Dermis blood vessel endothelial cell (primary cell): Measurements from ENCODE around the gene NDUFA5. TPM values are rescaled to one million over a fixed set of nuclear protein-coding genes. Genes with fewer than 3 reads are reported as not detected.
"Not testable (repeated sequence)": the region's sequence is repeated elsewhere in the genome, so short reads cannot be mapped to it uniquely, and the experiment has no call there.

Experiments used
- DNase-seq: peaks from one replicate; pipeline ENCODE4 v3.0.0; 2010
- total RNA-seq: library from RNA; depleted of rRNA; stranded (reverse); fragments of >200 nt; gene quantifications from 2 replicates; pipeline ENCODE4 v1.2.3, GENCODE V29; 2014

Gene NDUFA5
- total RNA-seq, 1 donor from 2014 or later: 34.0 TPM

DNA sequence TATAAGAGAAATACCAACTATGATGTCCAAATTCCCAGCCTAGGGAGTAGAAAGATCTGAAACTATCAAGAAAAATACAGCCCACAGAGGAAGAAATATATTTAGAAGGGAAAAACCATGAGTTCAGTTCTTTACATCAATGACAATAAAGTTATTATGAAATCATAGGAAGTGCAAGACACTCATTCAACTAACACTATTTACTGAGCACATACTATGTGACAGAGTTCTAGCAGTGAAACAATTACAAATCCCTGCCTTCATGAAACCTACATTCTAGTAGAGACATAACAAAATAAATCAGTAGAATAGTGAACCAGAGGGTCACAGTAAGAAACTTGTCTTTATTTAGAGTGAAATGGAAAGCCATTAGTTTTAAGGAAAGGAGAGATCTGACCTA is 2.1 kb downstream of the NDUFA5 start:
- DNase-seq: no peak

DNA sequence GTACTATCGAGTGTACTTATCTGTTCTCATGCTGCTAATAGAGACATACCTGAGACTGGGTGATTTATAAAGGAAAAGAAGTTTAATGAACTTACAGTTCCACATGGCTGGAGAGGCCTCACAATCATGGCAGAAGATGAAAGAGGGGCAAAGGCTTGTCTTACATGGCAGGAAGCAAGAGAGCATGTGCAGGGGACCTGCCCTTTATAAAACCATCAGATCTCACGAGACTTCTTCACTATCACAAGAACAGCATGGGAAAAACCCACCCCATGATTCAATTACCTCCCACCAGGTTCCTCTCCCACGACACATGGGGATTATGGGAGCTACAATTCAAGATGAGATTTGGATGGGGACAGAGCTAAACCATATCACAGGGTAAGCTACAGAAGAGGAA is 4.5 kb downstream of the NDUFA5 start:
- no peak for DNase-seq

GRCh38 chr7:123552641-123553040 is 5.0 kb downstream of the NDUFA5 start:
- no peak for DNase-seq

DNA sequence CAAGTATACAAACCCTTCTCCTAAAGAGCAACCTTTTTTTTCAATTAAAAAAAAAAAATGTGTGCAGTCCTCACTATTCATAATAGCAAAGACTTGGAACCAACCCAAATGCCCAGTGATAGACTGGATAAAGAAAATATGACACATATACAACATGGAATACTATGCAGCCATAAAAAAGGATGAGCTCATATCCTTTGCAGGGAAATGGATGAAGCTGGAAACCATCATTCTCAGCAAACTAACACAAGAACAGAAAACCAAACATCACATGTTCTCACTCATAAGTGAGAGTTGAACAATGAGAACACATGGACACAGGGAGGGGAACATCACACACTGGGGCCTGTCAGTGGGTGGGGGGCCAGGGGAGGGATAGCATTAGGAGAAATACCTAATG is 5.5 kb downstream of the NDUFA5 start:
- DNase-seq: not testable (repeated sequence)

GRCh38 chr7:123548406-123548805 is 9.2 kb downstream of the NDUFA5 start:
- no peak for DNase-seq

GRCh38 chr7:123539871-123540270 is 17.7 kb downstream of the NDUFA5 start:
- DNase-seq: no peak

DNA sequence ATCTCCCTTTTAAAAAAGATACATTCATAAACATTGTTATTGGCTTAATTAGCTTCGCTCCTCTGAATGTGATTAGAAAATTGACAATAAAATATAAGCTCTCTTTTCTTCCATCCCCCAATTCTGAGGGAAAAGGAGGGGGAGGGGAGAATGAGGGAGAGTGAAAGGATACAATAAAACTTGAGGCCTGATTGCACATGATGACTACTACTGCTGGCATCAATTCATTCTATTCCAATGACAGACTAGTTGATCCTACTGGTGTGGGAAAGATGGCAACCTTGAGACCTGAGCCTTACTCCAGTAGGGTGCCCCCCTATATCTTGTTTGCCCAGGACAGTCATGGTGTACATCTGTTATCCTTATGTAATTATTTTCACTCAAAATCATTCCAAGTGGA is 18.7 kb downstream of the NDUFA5 start:
- no peak for DNase-seq

DNA sequence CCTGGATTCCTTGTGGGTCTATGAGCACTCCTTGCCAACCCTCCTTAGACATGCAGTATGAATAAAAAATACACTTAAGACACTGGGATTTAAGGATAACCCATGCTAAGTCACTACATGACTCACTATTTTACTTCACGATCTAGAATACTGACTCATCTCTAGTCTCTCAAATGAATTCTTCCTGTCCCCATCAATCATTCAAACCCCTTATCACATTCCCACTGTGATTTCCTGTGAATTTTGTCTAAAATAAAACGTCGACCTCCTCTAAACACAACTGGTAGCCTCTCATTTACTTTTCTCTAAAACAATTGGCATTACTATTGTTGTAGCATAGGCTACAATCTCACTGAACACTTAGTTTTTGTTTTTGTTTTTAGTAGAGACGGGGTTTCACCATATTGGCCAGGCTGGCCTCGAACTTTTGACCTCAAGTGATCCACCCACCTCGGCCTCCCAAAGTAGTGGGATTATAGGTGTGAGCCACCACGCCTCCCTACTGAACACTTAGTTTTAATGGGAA is 19.4 kb downstream of the NDUFA5 start:
- peak; percentile 76 for DNase-seq

GRCh38 chr7:123537026-123537642 is 20.5 kb downstream of the NDUFA5 start:
- peak; percentile 55 for DNase-seq

DNA sequence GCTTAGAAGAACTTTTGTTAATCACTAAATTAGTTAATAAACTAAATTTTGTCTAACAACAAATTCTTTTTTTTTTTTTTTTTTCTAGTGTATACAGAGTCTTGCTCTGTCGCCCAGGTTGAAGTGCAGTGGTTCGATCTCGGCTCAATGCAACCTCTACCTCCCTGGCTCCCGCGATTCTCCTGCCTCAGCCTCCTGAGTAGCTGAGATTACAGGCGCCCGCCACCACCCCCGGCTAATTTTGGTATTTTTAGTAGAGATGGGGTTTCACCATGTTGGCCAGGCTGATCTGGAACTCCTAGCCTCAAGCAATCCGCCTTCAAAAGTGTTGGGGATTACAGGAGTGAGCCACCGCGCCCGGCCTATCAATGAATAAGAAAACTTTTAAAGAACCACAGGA is 22.1 kb downstream of the NDUFA5 start:
- no peak for DNase-seq

DNA sequence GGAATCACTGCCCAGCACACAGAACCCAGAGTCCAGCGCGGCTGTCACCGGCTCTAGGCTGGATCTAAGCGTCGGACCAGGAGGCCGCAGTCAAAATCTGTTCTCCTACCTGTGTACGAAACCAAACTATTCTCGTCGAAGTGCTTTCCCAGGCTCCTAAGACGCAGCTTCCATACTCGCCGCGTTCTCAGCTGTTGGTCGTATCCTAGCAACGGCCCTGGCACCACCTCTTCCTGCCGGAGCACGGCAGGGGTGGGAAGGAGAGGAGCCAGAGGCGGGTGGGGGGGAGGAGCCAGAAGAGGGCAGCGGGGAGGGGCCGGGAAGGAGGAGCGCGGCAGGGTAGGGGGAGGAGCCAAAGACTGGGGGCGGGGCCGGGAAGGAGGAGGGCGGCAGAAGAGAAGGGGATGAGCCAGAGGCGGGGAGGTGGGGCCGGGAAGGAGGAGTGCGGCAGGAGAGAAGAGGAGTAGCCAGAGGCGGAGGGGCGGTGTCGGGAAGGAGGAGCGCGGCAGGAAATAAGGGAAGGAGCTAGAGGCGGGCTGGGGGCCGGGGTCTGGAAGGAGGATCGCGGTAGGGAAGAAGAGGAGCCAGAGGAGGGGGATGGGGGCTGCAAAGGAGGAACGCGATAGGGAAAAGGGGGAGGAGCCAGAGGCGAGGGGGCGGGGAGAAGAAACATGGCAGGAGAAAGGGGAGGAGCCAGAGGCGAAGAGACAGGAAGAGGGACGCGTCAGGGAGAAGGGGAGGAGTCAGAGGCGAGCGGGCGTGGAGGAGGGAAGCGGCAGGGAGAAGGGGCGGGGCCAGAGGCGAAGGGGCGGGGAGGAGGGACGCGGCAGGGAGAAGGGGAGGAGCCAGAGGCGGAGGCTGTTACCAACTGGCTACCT is 23.0 kb downstream of the NDUFA5 start, which contains the start of gene IQUB:
TSS of gene IQUB (minus strand) at position 213 of the 878 bp plus-strand sequence. CDS start 22,255 bp downstream, outside the sequence.
- DNase-seq: peak; percentile 98

- DNase-seq: no peak
Observed at GRCh38 chr7:123533929-123534382, 23.7 kb downstream of the NDUFA5 start.

- DNase-seq: no peak
Observed at GRCh38 chr7:123533553-123533917, 24.1 kb downstream of the NDUFA5 start.

DNA sequence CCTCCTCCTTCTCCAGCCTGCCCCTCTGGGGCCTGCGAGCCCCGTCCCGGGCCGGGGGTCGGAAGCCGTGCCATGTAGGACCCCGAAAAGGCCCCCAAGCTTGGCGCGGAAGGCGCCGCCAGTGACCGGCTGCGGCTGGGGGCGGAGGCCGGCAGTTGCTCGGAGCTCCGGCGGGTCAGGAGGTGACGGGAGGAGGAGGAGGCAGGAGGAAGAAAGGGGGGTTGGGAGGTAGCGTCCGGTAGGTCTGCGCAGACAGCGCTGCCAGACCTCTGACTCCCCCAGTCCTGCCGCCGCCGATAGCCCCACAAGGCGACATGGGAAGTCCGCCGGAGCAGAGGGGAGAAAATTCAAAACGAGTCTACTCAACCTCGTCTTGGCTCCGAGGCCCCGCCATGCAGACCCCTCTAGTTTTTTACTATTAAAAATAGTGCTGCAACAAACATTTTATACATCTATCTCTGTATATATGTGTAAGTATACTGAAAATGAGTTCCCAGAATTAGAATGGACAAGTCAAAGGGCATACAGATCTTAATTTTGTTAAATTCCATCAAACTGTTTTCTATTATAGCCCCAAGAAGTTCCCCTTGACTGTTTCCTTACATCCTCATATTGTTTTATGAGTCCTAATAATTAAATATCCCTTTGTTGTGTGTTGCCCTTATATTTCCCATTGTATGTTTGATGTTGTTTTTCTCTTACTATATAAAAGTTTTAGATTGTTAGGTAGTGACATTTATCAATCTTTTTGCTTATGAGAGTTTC is 24.6 kb downstream of the NDUFA5 start:
- DNase-seq: peak; percentile 43

DNA sequence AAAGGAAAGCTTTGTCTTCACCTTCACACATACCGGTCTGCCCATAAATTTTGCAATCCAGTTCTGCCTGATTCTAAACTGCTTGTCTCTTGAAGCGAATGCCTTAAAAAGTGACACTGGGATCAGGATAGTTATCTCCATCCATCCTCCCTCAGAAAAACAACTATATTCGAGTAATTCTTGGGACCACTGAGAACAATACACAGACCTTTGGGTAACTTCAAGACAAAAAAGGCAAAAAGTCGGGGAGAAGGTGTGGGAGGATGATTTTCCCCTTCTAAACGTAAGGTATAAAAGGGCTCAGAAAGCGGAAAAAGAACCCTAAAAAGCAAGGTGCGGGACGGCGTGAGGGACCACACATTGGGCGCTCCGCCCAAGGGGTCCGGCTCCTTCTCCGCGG is 25.3 kb downstream of the NDUFA5 start:
- DNase-seq: not testable (repeated sequence)

DNA sequence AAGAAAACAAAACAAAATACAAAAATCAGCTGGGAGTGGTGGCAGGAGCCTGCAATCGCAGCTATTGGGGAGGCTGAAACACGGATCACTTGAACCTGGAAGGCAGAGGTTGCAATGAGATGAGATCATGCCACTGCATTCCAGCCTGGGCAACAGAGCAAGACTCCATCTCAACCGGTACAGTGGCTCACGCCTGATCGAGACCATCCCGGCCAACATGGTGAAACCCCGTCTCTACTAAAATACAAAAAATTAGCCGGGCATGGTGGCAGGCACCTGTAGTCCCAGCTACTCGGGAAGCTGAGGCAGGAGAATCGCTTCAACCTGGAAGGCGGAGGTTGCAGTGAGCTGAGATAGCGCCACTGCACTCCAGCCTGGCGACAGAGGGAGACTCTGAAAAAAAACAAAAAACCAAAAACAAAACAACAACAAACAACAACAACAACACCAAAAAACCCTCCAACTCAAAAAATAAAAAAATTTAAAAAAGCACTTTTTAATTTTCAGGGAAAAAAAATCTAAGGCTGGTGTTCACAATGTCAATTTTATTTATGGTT is 27.5 kb downstream of the NDUFA5 start:
- DNase-seq: not testable (repeated sequence)

- no peak for DNase-seq
Observed at GRCh38 chr7:123528265-123528664, 29.4 kb downstream of the NDUFA5 start.

- DNase-seq: not testable (repeated sequence)
Observed at GRCh38 chr7:123527712-123528225, 29.8 kb downstream of the NDUFA5 start.

DNA sequence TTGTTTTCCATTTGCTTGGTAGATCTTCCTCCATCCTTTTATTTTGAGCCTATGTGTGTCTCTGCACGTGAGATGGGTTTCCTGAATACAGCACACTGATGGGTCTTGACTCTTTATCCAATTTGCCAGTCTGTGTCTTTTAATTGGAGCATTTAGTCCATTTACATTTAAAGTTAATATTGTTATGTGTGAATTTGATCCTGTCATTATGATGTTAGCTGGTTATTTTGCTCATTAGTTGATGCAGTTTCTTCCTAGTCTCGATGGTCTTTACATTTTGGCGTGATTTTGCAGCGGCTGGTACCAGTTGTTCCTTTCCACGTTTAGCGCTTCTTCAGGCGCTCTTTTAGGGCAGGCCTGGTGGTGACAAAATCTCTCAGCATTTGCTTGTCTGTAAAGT is 31.1 kb downstream of the NDUFA5 start:
- not testable (repeated sequence) for DNase-seq

GRCh38 chr7:123522066-123522465 is 35.6 kb downstream of the NDUFA5 start:
- no peak for DNase-seq

- no peak for DNase-seq
Observed at GRCh38 chr7:123505221-123505620, 52.4 kb downstream of the NDUFA5 start.

DNA sequence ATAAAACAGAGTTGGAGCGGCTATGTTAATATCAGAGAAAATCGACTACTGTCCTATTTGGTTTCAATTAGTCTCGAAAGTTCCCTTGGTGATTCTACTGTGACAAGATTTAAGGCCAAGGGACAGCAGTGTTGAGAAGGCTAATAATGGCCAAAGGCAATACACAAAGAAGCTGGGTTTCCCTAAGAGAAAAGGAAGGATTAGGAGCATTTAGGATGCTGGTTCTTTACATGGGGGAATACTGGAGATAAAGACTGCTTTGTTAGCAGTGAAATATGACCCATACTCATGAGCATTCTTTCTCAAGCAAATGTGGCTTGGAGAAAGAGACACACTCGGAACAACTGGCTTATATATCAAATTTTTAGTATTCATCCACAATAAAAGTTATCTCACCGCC is 55.4 kb downstream of the NDUFA5 start:
- no peak for DNase-seq
